Ishikawa (cell line): ENCODE measurements around the gene PTPRM.

Source experiments
- CEBPB ChIP-seq: IDR thresholded peaks from 2 replicates; pipeline ENCODE4 v1.6.1; 2012
- CREB1 ChIP-seq: IDR thresholded peaks from 2 replicates; pipeline ENCODE4 v1.6.1; 2012; ENCODE audit warnings: low read depth
- EGR1 ChIP-seq: IDR thresholded peaks from 2 replicates; pipeline ENCODE4 v1.6.1; 2012
- EP300 ChIP-seq: IDR thresholded peaks from 2 replicates; pipeline ENCODE4 v1.6.1; 2012; ENCODE audit warnings: borderline replicate concordance
- FOXM1 ChIP-seq: IDR thresholded peaks from 2 replicates; pipeline ENCODE4 v1.6.1; 2012; ENCODE audit warnings: low read depth, borderline replicate concordance
- NFIC ChIP-seq: IDR thresholded peaks from 2 replicates; pipeline ENCODE4 v1.6.1; 2012
- RAD21 ChIP-seq: IDR thresholded peaks from 2 replicates; pipeline ENCODE4 v1.6.1; 2012; ENCODE audit warnings: low read depth
- REST ChIP-seq: IDR thresholded peaks from 2 replicates; pipeline ENCODE4 v1.6.1; 2012; ENCODE audit warnings: low read depth, mild to moderate bottlenecking
- TAF1 ChIP-seq: IDR thresholded peaks from 2 replicates; pipeline ENCODE4 v1.6.1; 2012; ENCODE audit warnings: low read depth, mild to moderate bottlenecking
- TCF12 ChIP-seq: IDR thresholded peaks from 2 replicates; pipeline ENCODE4 v1.6.1; 2012; ENCODE audit warnings: low read depth
- TEAD4 ChIP-seq: IDR thresholded peaks from 2 replicates; pipeline ENCODE4 v1.6.1; 2012
- USF1 ChIP-seq: IDR thresholded peaks from 2 replicates; pipeline ENCODE4 v1.6.1; 2012
- YY1 ChIP-seq: IDR thresholded peaks from 2 replicates; pipeline ENCODE4 v1.6.1; 2012; ENCODE audit warnings: low read depth
- ZBTB7A ChIP-seq: IDR thresholded peaks from 2 replicates; pipeline ENCODE4 v1.6.1; 2012; ENCODE audit warnings: low read depth
- TF ChIP-seq, protein P1 (sequence below): IDR thresholded peaks from 2 replicates; pipeline ENCODE4 v1.6.1; 2012

Gene PTPRM

DNA sequence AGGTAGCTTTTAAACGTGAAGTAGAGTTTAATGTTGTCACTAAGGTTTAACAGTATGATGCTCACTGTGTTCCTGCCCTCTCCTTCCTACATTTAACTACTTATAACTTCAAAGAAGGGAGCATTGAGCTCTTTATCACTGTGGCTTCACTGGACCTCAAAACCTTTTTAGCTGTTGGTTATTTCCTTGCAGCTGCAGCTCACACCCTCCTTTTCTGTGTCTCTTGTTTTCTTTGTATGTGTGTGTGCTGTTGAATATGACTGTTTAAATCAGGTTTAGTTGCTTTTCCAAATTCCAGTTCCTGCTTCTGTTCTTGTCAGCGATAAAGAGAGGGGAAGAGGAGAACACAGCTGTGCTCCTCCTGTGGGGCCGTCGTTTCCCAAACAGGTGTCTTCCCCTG is 208.0 kb downstream of the PTPRM start:
- no peak for TF ChIP-seq TAF1
- no peak for TF ChIP-seq YY1
- TF ChIP-seq NFIC = no peak
- TF ChIP-seq USF1 = no peak

DNA sequence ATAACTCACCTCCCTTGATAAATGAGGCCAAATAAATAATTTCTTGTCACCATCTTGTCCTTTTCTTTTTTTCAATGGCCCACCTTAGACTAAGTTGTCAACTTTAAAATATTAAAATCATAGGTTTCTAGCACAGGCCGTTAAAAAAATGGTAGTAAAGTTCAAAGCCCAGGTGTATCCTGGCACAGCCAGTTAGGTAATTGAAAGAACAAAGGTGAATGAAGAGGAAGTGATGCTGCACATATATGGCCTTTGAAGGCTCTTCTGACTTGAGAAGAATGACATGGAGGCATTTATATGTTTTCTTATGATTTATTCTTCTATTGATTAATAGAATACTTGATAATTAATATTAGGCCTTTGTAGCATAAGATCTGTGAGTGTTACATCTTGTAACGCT is 208.7 kb downstream of the PTPRM start:
- TF ChIP-seq YY1 (no peak), TEAD4 (no peak), EP300 (no peak), CREB1 (no peak), NFIC (no peak), USF1 (no peak), TCF12 (no peak), EGR1 (no peak), ZBTB7A (no peak), REST (no peak), CEBPB (no peak), TAF1 (no peak), FOXM1 (no peak), RAD21 (no peak)
- TF ChIP-seq, protein P1, sequence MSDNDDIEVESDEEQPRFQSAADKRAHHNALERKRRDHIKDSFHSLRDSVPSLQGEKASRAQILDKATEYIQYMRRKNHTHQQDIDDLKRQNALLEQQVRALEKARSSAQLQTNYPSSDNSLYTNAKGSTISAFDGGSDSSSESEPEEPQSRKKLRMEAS = no peak

GRCh38 chr18:7778181-7778580 is 211.1 kb downstream of the PTPRM start:
- no peak for TF ChIP-seq TAF1
- no peak for TF ChIP-seq EP300
- TF ChIP-seq, protein P1 = no peak
- no peak for TF ChIP-seq CREB1
- TF ChIP-seq ZBTB7A = no peak
- TF ChIP-seq RAD21 = no peak
- no peak for TF ChIP-seq NFIC
- no peak for TF ChIP-seq CEBPB
- TF ChIP-seq TCF12 = no peak
- TF ChIP-seq YY1 = no peak
- no peak for TF ChIP-seq TEAD4
- no peak for TF ChIP-seq FOXM1
- TF ChIP-seq REST = no peak
- no peak for TF ChIP-seq USF1
- TF ChIP-seq EGR1 = no peak

DNA sequence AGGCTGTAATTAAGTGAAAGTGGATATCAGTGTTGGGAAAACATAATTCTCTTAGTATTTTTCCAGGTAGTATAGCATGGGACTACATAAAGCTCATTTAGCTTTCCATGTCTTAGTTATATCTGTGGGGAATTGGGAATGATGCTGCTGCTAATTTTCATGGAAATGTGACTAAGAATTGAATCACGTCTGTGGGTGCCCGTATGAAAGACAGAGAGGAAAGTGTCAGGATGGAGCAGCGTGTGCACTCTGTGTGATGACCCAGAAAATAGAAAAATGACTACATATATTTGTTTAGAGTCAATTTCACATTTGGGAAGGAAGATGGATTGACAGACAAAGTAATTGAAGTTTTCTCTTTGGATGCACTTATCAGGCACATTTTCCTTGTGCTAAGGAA is 212.1 kb downstream of the PTPRM start:
- no peak for TF ChIP-seq NFIC
- no peak for TF ChIP-seq EP300
- no peak for TF ChIP-seq EGR1
- no peak for TF ChIP-seq USF1
- no peak for TF ChIP-seq CREB1
- no peak for TF ChIP-seq FOXM1
- no peak for TF ChIP-seq CEBPB

DNA sequence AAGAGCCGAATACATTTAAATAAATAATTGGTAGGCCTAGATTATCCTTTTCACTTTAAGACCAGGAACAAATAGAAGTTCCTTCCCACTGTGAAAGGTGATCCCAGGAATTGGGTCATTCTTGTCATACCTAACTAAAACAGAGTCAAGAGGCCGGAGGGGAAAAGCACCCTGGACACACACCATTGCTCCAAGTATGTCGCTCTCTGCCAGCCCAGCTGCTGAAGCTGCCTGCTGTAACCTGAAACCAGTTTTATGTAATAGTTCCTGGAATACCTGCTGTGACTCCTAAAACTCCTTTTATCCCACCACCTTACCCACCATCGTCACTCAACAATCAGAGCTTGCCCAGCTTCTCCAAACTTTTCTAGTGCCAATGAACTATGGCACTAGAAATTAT is 217.1 kb downstream of the PTPRM start:
- TF ChIP-seq REST (no peak), TEAD4 (no peak), RAD21 (no peak), CREB1 (no peak), EGR1 (no peak), TAF1 (no peak), USF1 (no peak), EP300 (no peak), NFIC (no peak), YY1 (no peak), CEBPB (no peak)
- TF ChIP-seq, protein P1 = no peak
